ENCODE results near the gene HES1. TPM values are rescaled to one million over a fixed set of nuclear protein-coding genes. Genes with fewer than 3 reads are reported as not detected.
"Not testable (repeated sequence)": the region's sequence is repeated elsewhere in the genome, so short reads cannot be mapped to it uniquely, and the experiment has no call there.

Gene HES1
- total RNA-seq, 1 donor from 2014 or later, result 40.3 TPM

- peaks cover 8% of the 10 kb centered on the region for H3K27me3 Mint-ChIP-seq (ENCODE audit: unreplicated experiment)
- H3K9me3 Mint-ChIP-seq (ENCODE audit: unreplicated experiment), result no peaks in the 10 kb centered on the region
- H3K4me1 Mint-ChIP-seq (ENCODE audit: unreplicated experiment), result peaks cover 27% of the 10 kb centered on the region
- no peak overlapping the region for H3K27ac Mint-ChIP-seq (ENCODE audit: unreplicated experiment)
- no peaks in the 10 kb centered on the region for H3K36me3 Mint-ChIP-seq (ENCODE audit: low read depth, unreplicated experiment)
- no peak for TF ChIP-seq CTCF (IDR thresholded peaks at IDR 0.05; ENCODE audit: unreplicated experiment)
- no peak for DNase-seq (ENCODE audit: low spot score)
- H3K4me3 Mint-ChIP-seq (ENCODE audit: unreplicated experiment), result no peak overlapping the region
Observed at GRCh38 chr3:194128202-194128918, 7.6 kb upstream of the HES1 start.

GRCh38 chr3:194128919-194129295, 7.0 kb upstream of the HES1 start:
- H3K27ac Mint-ChIP-seq (ENCODE audit: unreplicated experiment); H3K9me3 Mint-ChIP-seq (ENCODE audit: unreplicated experiment); H3K4me3 Mint-ChIP-seq (ENCODE audit: unreplicated experiment); H3K36me3 Mint-ChIP-seq (ENCODE audit: low read depth, unreplicated experiment); DNase-seq (ENCODE audit: low spot score): not testable (repeated sequence)
- peaks cover 13% of the 10 kb centered on the region for H3K27me3 Mint-ChIP-seq (ENCODE audit: unreplicated experiment)
- peaks cover 31% of the 10 kb centered on the region for H3K4me1 Mint-ChIP-seq (ENCODE audit: unreplicated experiment)

- Mint-ChIP-seq H3K27ac (ENCODE audit: unreplicated experiment) (no peak overlapping the region), H3K4me1 (ENCODE audit: unreplicated experiment) (peaks cover 31% of the 10 kb centered on the region), H3K9me3 (ENCODE audit: unreplicated experiment) (no peaks in the 10 kb centered on the region), H3K36me3 (ENCODE audit: low read depth, unreplicated experiment) (no peaks in the 10 kb centered on the region), H3K27me3 (ENCODE audit: unreplicated experiment) (peaks cover 11% of the 10 kb centered on the region), H3K4me3 (ENCODE audit: unreplicated experiment) (no peak overlapping the region)
- no peak for DNase-seq (ENCODE audit: low spot score)
- no peak for TF ChIP-seq CTCF (IDR thresholded peaks at IDR 0.05; ENCODE audit: unreplicated experiment)
Observed at GRCh38 chr3:194129581-194130133, 6.3 kb upstream of the HES1 start.

- no peak overlapping the region for H3K27ac Mint-ChIP-seq (ENCODE audit: unreplicated experiment)
- DNase-seq (ENCODE audit: low spot score), result no peak
- H3K36me3 Mint-ChIP-seq (ENCODE audit: low read depth, unreplicated experiment), result no peaks in the 10 kb centered on the region
- H3K9me3 Mint-ChIP-seq (ENCODE audit: unreplicated experiment), result no peaks in the 10 kb centered on the region
- no peak overlapping the region for H3K4me3 Mint-ChIP-seq (ENCODE audit: unreplicated experiment)
- peaks cover 11% of the 10 kb centered on the region for H3K27me3 Mint-ChIP-seq (ENCODE audit: unreplicated experiment)
- no peak for TF ChIP-seq CTCF (IDR thresholded peaks at IDR 0.05; ENCODE audit: unreplicated experiment)
- peaks cover 31% of the 10 kb centered on the region for H3K4me1 Mint-ChIP-seq (ENCODE audit: unreplicated experiment)
Observed at GRCh38 chr3:194130188-194130587, 5.8 kb upstream of the HES1 start.

GRCh38 chr3:194130807-194131589, 5.0 kb upstream of the HES1 start:
- Mint-ChIP-seq H3K4me1 (ENCODE audit: unreplicated experiment) (peaks cover 31% of the 10 kb centered on the region), H3K9me3 (ENCODE audit: unreplicated experiment) (no peaks in the 10 kb centered on the region), H3K27me3 (ENCODE audit: unreplicated experiment) (peaks cover 14% of the 10 kb centered on the region), H3K27ac (ENCODE audit: unreplicated experiment) (no peak overlapping the region), H3K4me3 (ENCODE audit: unreplicated experiment) (peak overlapping the region; percentile 56), H3K36me3 (ENCODE audit: low read depth, unreplicated experiment) (peaks cover under 1% of the 10 kb centered on the region)
- no peak for TF ChIP-seq CTCF (IDR thresholded peaks at IDR 0.05; ENCODE audit: unreplicated experiment)
- DNase-seq (ENCODE audit: low spot score), result no peak
